Astrocyte (in vitro differentiated cells and primary cell): Measurements from ENCODE around the gene PCP4. TPM values are rescaled to one million over a fixed set of nuclear protein-coding genes. Genes with fewer than 3 reads are reported as not detected.

ENCODE experiments used
- DNase-seq: peaks from one replicate; pipeline ENCODE4 v3.0.0-alpha.2; 2010; ENCODE audit warnings: low read depth
- FAIRE-seq: peaks from 2 replicates; lab custom pipeline; 2011; peaks lifted over from hg19 to GRCh38; lab: Jason Lieb, UNC
- H2AFZ ChIP-seq: 2 replicates; pipeline ENCODE4 v1.6.0; 2012; ENCODE audit warnings: low read depth, low read length, inconsistent platforms
- H3K27ac ChIP-seq: 2 replicates; pipeline ENCODE4 v1.5.1; 2011; ENCODE audit warnings: low read depth, low read length, inconsistent platforms
- H3K27me3 ChIP-seq: 2 replicates; pipeline ENCODE4 v1.6.0; 2011; ENCODE audit warnings: low read length, inconsistent platforms; ENCODE audit not compliant: insufficient read depth
- H3K36me3 ChIP-seq: 2 replicates; pipeline ENCODE4 v1.5.1; 2011; ENCODE audit warnings: low read length, inconsistent platforms; ENCODE audit not compliant: insufficient read depth
- H3K4me1 ChIP-seq: 2 replicates; pipeline ENCODE4 v1.5.1; 2011; ENCODE audit warnings: low read length, inconsistent platforms; ENCODE audit not compliant: insufficient read depth
- H3K4me2 ChIP-seq: 2 replicates; pipeline ENCODE4 v1.6.0; 2012; ENCODE audit warnings: low read length, inconsistent platforms
- H3K4me3 ChIP-seq: 2 replicates; pipeline ENCODE4 v1.5.1; 2011; ENCODE audit warnings: low read depth, mild to moderate bottlenecking, low read length, inconsistent platforms; ENCODE audit not compliant: insufficient read depth
- H3K79me2 ChIP-seq: 2 replicates; pipeline ENCODE4 v1.6.0; 2012; ENCODE audit warnings: mild to moderate bottlenecking, low read length, inconsistent platforms; ENCODE audit not compliant: insufficient read depth
- H3K9ac ChIP-seq: 2 replicates; pipeline ENCODE4 v1.6.0; 2012; ENCODE audit warnings: mild to moderate bottlenecking, low read length, inconsistent platforms
- H3K9me3 ChIP-seq: 2 replicates; pipeline ENCODE4 v1.5.1; 2012; ENCODE audit warnings: low read depth, mild to moderate bottlenecking, low read length, inconsistent platforms; ENCODE audit not compliant: insufficient read depth
- H4K20me1 ChIP-seq: 2 replicates; pipeline ENCODE4 v1.6.0; 2012; ENCODE audit warnings: low read length, inconsistent platforms; ENCODE audit not compliant: insufficient read depth
- H3K27ac Mint-ChIP-seq: one replicate; pipeline ENCODE4 v1.8.0; 2021; ENCODE audit warnings: mild to moderate bottlenecking, mixed read lengths; ENCODE audit not compliant: unreplicated experiment
- H3K27me3 Mint-ChIP-seq: one replicate; pipeline ENCODE4 v1.8.0; 2021; ENCODE audit warnings: low read depth, mixed read lengths; ENCODE audit not compliant: unreplicated experiment
- H3K36me3 Mint-ChIP-seq: one replicate; pipeline ENCODE4 v1.8.0; 2021; ENCODE audit warnings: low read depth, mixed read lengths; ENCODE audit not compliant: unreplicated experiment
- H3K4me1 Mint-ChIP-seq: one replicate; pipeline ENCODE4 v1.8.0; 2021; ENCODE audit warnings: low read depth, mixed read lengths; ENCODE audit not compliant: unreplicated experiment
- H3K4me3 Mint-ChIP-seq: one replicate; pipeline ENCODE4 v1.8.0; 2021; ENCODE audit warnings: mild to moderate bottlenecking, moderate library complexity, mixed read lengths; ENCODE audit not compliant: unreplicated experiment
- H3K9me3 Mint-ChIP-seq: one replicate; pipeline ENCODE4 v1.8.0; 2021; ENCODE audit warnings: mild to moderate bottlenecking, mixed read lengths; ENCODE audit not compliant: unreplicated experiment
- EZH2 ChIP-seq: IDR thresholded peaks from 2 replicates; pipeline ENCODE4 v1.6.1; 2012; ENCODE audit warnings: mild to moderate bottlenecking, low read length, inconsistent platforms; ENCODE audit not compliant: insufficient read depth
- total RNA-seq: library from RNA; stranded (reverse); gene quantifications from 2 replicates; pipeline ENCODE4 v1.2.1, GENCODE V29; 2021
- TF ChIP-seq, protein P1 (sequence below): IDR thresholded peaks from 2 replicates; pipeline ENCODE4 v1.5.1; 2011; ENCODE audit warnings: low read depth, mild to moderate bottlenecking, inconsistent platforms, low read length, moderate library complexity; ENCODE audit not compliant: insufficient read depth

The PCP4 gene
- total RNA-seq, 1 donor from 2014 or later: 0.68 TPM

DNA sequence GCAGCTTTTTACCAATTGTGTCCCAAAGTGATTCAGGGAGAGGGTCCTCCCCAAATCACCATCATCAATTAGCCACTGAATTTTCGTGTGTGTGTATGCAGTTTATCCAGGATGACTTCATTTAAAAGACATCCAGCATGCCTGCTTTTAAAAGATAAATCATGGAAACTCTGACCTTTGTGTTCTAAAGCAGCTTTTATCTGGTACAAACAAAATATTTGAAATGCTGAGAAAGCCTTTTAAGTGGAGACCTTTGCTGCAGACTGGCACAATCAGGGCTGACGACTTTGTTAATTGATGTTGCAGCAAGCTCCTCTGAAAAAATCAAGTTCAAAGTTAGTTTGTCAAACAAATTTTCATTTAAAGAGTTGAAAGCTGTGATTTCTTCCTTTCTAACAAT, 104.7 kb downstream of the PCP4 start:
- H3K79me2 ChIP-seq: no peaks in the 10 kb centered on the region
- H3K36me3 ChIP-seq: no peaks in the 10 kb centered on the region
- H3K36me3 Mint-ChIP-seq: no peaks in the 10 kb centered on the region
- no peak overlapping the region for H3K4me2 ChIP-seq
- no peak overlapping the region for H3K27ac ChIP-seq
- H4K20me1 ChIP-seq: no peaks in the 10 kb centered on the region
- H3K27ac Mint-ChIP-seq: no peak overlapping the region
- no peak for TF ChIP-seq EZH2
- FAIRE-seq (no peak), DNase-seq (no peak)
- no peak overlapping the region for H3K9ac ChIP-seq
- peaks cover 7% of the 10 kb centered on the region for H3K9me3 Mint-ChIP-seq
- H3K4me1 ChIP-seq: no peaks in the 10 kb centered on the region
- H3K27me3 ChIP-seq: no peaks in the 10 kb centered on the region
- H3K4me3 Mint-ChIP-seq: no peak overlapping the region
- no peak overlapping the region for H2AFZ ChIP-seq
- peaks cover 2% of the 10 kb centered on the region for H3K27me3 Mint-ChIP-seq
- no peak overlapping the region for H3K4me3 ChIP-seq
- peaks cover 2% of the 10 kb centered on the region for H3K4me1 Mint-ChIP-seq
- H3K9me3 ChIP-seq: no peaks in the 10 kb centered on the region

- H3K4me3 ChIP-seq: no peak overlapping the region
- no peak overlapping the region for H3K4me2 ChIP-seq
- no peaks in the 10 kb centered on the region for H3K9me3 ChIP-seq
- no peaks in the 10 kb centered on the region for H3K36me3 ChIP-seq
- DNase-seq: no peak
- no peaks in the 10 kb centered on the region for H3K27me3 ChIP-seq
- no peaks in the 10 kb centered on the region for H3K27me3 Mint-ChIP-seq
- no peaks in the 10 kb centered on the region for H4K20me1 ChIP-seq
- H3K9ac ChIP-seq: no peak overlapping the region
- no peak overlapping the region for H2AFZ ChIP-seq
- H3K79me2 ChIP-seq: no peaks in the 10 kb centered on the region
- no peak for FAIRE-seq
- H3K4me1 Mint-ChIP-seq: peaks cover 2% of the 10 kb centered on the region
- no peak overlapping the region for H3K27ac Mint-ChIP-seq
- peaks cover 4% of the 10 kb centered on the region for H3K9me3 Mint-ChIP-seq
- no peak overlapping the region for H3K27ac ChIP-seq
- no peak for TF ChIP-seq EZH2
- TF ChIP-seq, protein P1, sequence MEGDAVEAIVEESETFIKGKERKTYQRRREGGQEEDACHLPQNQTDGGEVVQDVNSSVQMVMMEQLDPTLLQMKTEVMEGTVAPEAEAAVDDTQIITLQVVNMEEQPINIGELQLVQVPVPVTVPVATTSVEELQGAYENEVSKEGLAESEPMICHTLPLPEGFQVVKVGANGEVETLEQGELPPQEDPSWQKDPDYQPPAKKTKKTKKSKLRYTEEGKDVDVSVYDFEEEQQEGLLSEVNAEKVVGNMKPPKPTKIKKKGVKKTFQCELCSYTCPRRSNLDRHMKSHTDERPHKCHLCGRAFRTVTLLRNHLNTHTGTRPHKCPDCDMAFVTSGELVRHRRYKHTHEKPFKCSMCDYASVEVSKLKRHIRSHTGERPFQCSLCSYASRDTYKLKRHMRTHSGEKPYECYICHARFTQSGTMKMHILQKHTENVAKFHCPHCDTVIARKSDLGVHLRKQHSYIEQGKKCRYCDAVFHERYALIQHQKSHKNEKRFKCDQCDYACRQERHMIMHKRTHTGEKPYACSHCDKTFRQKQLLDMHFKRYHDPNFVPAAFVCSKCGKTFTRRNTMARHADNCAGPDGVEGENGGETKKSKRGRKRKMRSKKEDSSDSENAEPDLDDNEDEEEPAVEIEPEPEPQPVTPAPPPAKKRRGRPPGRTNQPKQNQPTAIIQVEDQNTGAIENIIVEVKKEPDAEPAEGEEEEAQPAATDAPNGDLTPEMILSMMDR: no peak
- no peak overlapping the region for H3K4me3 Mint-ChIP-seq
- H3K4me1 ChIP-seq: no peaks in the 10 kb centered on the region
- no peaks in the 10 kb centered on the region for H3K36me3 Mint-ChIP-seq
Observed at GRCh38 chr21:39972471-39972870, 105.2 kb downstream of the PCP4 start.

DNA sequence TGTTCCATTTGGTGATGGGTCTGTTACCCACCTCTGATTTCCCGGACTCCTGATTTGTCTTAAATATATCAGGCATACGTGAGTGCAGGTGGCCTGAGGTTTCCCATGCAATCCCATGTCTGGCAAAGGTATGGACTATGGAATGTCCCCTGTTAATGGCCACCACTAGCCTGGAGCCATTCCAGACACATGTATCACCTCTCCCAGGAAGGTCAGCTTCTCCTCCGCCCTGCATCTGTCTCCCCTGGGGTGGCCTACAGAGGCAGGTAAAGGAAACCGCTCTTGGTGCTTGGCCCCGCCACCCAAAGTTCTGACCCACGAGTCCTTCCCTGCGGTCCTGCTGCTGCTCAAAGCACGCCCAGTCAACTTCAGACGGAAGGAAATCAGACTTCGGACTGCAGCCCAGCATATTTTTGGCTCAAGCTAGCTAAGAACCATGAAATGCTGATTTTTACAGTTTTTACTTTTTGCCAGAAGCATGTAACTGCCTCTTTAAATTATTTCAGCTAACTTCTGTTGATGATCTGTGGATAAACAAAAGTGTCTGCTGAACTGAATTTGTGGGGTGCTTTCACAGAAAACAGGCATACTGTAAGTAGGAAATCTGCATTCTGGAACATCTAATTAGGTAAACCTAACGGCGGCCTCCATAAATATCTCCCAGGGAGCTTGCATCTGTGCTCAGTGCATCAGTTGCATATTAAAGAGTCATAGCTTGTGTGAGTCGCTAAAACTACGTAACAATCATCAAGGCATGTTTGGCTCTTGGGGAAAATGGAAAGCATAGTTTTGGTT, 105.9 kb downstream of the PCP4 start:
- H3K36me3 Mint-ChIP-seq: no peaks in the 10 kb centered on the region
- Histone ChIP-seq H3K27ac (no peak overlapping the region), H3K4me2 (no peak overlapping the region), H3K9ac (no peak overlapping the region), H3K36me3 (no peaks in the 10 kb centered on the region), H3K27me3 (no peaks in the 10 kb centered on the region), H3K4me1 (no peaks in the 10 kb centered on the region), H3K79me2 (no peaks in the 10 kb centered on the region), H2AFZ (no peak overlapping the region), H3K9me3 (no peaks in the 10 kb centered on the region), H3K4me3 (no peak overlapping the region), H4K20me1 (no peaks in the 10 kb centered on the region)
- peaks cover 5% of the 10 kb centered on the region for H3K9me3 Mint-ChIP-seq
- no peak overlapping the region for H3K27ac Mint-ChIP-seq
- H3K4me3 Mint-ChIP-seq: no peak overlapping the region
- peaks cover 2% of the 10 kb centered on the region for H3K4me1 Mint-ChIP-seq
- FAIRE-seq (no peak), DNase-seq (no peak)
- peaks cover 2% of the 10 kb centered on the region for H3K27me3 Mint-ChIP-seq
- TF ChIP-seq, protein P1: no peak
- TF ChIP-seq EZH2: no peak
